Stimulated activated CD8-positive, alpha-beta memory T cell treated with anti-CD3 and anti-CD28 coated beads, Interleukin-2, amount 100 ng/mL, for 1 hour (primary cell): ENCODE data around the gene CHCHD6.

Experiments
- DNase-seq, 2 donors: peaks; one replicate each; pipeline ENCODE4 v3.0.0-alpha.2; 2020; ENCODE audit warnings: low read depth in 2 of 2

CHCHD6 gene

GRCh38 chr3:126704494-126705214 lies 614 bp downstream of the CHCHD6 start:
- DNase-seq, result no peak

GRCh38 chr3:126706631-126707030 lies 2.6 kb downstream of the CHCHD6 start:
- DNase-seq, result no peak

GRCh38 chr3:126711121-126711760 lies 7.2 kb downstream of the CHCHD6 start:
- DNase-seq, result no peak

- DNase-seq, result no peak
Measured at GRCh38 chr3:126713199-126713598, 9.2 kb downstream of the CHCHD6 start.

GRCh38 chr3:126714276-126714900 lies 10.3 kb downstream of the CHCHD6 start:
- DNase-seq, result no peak

DNA sequence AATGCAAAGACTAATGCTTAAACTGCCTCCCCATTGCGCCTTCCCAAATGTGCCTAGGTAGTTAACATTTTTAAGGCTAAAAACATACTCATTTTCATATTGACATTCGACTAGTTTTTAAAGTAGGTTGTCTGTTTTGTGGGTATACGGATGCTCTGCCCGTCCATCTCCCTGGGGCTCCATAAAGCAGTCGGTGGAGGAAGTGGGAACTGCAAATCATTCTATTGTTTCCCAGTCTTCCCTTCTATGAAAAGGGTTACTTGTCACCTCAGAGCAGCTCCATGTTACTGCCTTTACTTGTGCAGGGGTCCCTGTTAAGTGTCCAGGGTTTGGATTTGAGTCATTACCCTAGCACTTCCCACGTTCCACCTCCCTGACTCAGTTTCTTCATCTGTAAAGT lies 10.9 kb downstream of the CHCHD6 start:
- DNase-seq, result no peak

DNA sequence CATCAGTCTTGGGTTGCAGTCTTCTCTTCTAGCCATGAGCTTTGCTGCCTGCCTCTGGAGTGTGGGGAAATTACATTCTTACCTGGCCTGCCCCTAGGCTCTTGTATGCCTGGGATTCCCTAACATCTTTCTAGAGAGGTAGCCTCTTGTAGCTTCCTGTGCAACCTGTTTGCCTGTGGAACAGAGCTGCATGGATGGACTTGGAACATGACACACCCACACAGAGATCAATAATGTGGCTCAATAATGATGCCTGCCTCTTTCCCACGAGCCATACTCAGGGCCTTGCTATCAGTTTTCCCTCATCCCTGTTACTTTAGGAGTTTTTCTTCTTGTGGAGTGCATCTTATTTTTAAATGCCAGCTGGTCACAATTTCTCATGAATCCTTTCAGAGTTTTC lies 11.4 kb downstream of the CHCHD6 start:
- no peak for DNase-seq

DNA sequence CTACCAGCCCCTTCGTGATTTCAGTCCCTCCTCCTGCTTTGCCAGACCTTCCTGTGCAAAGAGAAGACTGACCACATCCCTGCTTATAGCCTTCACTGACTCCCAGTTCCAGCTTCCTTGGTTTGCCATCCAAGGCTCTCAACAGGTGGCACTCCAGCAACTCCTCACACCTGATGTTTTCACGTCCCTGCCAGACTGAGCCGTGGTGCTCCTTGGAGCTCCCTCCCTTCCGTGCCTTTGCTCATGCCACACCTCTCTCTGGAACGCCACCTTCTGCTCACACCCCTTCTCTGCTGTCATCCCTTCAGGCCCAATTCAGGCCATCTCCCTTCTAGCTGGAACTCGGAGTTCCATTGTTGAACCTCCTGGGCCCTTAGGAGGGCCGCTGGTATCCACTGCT lies 12.0 kb downstream of the CHCHD6 start:
- DNase-seq, result no peak

- DNase-seq, result no peak
Measured at GRCh38 chr3:126718561-126719445, 14.8 kb downstream of the CHCHD6 start.

- DNase-seq, result no peak
Measured at GRCh38 chr3:126720596-126720995, 16.6 kb downstream of the CHCHD6 start.

DNA sequence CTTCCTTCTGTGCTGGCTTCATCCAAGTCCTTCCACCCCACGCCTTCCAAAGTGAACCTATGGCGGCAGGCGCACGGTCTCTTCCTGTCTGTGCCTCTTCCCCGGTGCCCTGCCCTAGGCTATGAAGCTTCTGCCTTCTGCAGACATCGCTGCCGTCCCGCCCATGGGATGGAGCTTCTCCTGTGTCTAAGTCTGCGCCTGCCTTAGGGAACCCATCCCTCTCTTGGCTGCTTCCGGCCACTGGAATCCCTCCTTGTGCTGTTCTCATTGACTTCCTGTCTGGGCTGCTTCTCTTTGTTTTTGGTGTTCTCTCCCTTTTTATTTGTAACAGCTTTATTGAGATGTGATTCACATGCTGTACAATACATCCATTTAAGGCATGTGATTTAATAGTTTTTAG lies 17.2 kb downstream of the CHCHD6 start:
- no peak for DNase-seq

GRCh38 chr3:126723237-126723636 lies 19.2 kb downstream of the CHCHD6 start:
- DNase-seq, result no peak

DNA sequence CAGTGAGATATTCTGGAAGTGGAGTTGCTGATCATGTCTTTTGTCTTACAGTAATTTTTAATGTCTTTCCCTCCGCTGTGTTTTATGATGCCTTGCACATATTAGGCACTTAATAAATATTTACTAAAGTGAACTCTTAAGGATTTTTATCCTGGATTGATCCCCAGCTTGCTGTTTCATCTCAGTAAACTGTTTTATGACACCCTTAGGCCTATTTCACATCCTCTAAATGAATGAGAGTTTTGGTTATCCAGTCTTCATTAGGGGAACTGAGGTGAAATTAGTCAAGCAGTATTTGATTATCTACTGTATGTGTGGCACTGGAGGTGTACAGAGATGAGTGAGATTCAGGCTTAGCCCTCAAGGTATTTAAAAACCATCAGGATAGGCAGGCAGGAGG lies 19.8 kb downstream of the CHCHD6 start:
- no peak for DNase-seq

GRCh38 chr3:126728680-126729079 lies 24.6 kb downstream of the CHCHD6 start:
- DNase-seq, result no peak

GRCh38 chr3:126730376-126730775 lies 26.3 kb downstream of the CHCHD6 start:
- DNase-seq, result no peak

DNA sequence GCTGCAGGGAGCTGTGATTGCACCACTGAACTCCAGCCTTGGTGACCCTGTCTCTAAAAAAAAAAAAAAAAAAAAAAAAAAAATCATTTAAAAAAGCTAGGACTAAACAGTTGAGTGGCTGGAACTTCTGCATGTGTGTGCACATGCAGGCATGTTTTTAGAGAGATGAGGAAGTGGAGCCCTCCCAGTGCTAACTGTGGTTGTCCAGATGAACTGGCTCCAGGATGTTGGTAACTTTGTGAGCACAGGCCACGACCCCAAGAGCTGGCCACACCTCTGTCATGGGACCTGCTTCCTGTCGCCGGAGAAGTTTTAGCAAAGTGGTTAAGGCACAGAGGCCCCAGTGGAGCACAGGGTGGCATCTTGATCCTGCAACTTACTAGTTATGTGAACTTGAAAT lies 27.0 kb downstream of the CHCHD6 start:
- DNase-seq, result no peak

DNA sequence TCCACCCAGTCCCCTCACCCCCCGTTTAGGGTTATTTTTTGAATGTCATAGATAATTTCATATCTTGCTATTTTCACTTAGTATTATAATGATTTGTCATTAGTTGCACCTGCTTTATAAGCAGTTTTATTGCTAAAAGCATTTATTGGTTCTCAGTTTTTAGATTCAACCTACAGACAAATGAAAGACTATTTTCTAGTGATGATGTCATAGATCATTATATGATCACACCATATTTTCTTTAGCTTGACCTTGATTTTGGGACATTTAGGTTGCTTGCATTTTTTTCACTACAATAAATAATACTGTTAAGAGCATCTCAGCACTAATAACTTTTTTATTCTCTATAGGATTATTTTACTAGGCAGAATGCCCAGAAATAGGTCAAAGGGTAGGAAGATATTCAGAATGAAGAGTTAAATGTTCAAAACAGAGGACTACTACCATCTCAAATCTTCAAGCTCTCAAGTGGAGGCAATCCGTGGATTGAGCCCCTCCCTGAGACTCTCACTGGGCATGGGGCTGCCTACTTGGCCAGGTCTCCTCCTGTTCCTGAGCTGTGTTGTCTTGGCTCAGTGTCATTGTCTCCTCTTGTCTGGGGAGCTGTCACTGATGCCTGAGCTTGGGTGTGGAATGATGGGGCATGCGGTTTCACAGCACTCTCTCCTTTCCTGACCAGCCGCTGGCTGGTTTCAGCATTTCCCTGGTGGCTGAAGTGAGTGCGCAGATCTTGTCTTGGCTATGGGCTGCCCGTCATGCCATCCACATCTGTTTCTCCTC lies 28.4 kb downstream of the CHCHD6 start:
- DNase-seq, result no peak

- DNase-seq, result no peak
Measured at GRCh38 chr3:126733061-126733430, 29.0 kb downstream of the CHCHD6 start.

- DNase-seq, result no peak
Measured at GRCh38 chr3:126734106-126734723, 30.2 kb downstream of the CHCHD6 start.

- no peak for DNase-seq
Measured at GRCh38 chr3:126737527-126737926, 33.5 kb downstream of the CHCHD6 start.

DNA sequence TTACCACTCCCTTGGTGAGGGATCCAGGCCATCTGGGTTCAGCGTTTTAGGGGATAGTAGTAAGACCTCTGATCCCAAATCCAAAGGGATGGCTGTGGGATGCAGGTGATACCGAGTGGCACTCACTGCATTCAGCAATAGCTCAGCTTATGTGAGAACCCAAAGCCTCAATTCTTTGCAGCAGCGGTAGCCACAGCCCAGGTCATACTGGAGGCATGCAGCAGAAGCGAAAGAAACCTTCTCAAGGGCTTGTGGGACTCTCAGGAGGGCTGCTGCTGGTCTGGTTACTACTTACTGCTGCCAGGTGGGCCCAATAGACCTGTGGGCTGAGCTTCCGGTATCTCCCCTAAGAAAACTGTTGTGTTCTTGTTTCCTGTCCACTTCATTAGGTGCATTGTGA lies 38.0 kb downstream of the CHCHD6 start:
- no peak for DNase-seq
